Right kidney (tissue), 1 donor: Measurements from ENCODE around the gene PLCH1.

Source experiments
- DNase-seq: peaks from one replicate; pipeline ENCODE4 v3.0.0-alpha.2; 2016

The PLCH1 gene

DNA sequence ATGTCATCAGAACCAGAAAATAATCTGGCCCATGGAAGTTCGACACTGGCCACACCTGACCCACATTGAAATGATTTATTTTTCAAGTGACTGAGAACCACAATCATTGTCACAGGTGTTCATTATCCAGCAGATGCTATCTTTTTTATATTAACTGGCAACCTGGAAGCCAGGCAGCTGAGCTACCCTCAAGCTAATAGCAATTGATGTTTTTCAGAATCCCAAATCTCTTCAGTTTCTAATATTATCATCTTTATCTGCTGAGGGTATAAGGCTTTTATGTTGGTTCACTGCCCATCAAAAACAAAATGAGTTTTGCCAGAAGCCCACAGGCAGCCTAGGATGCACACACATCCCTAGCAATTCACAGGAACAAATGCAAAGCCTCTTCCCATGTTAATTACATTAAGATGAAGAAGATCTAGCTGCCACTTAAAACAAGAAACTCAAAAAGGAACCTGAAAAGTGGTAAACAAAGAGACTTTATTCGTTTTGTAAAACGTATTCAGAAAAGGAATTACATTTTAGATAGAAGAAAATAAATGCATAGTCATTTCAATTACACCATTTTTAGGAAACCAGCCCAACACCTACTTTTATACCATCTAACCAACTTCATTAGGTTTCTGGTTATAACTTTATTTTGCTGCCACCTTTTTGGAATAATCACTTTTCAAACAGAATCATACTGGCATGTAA is 410.5 kb downstream of the PLCH1 start:
- DNase-seq = no peak

DNA sequence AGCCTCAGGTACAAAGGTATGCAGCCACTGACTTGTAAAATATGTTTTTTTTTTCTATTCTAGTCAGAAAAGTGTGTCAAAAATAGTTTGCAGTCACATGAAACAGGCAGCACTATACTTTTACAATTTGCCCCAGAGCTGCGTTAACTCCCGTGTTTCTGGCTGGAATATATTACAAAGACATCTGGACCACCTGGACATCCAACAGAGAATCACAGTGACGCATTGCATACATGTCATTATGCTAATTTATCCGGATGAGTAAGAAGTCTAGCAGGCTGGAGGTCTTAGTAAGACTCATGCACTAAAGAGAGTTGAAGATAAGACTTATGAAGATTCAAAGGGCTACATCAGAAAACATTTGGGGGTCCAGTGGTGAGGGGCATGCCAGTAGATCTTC is 412.2 kb downstream of the PLCH1 start:
- no peak for DNase-seq

DNA sequence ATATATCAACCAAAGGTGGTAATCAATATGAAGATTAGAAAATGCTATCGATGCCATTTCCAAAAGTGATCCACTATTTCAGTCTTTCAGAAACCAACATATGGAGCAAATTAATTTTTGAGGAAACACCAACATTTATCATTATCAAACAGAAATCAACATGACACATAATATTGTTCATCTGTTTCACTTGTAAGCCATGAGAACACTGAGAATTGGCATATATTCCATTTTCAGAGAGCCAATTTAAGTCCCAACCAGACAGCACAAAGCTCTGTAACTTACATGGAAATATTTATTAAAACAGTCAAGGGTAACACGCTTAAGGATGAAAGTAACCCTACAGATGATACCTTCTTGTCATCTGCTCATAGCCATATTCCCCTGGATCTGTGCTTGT is 413.8 kb downstream of the PLCH1 start:
- DNase-seq = no peak

DNA sequence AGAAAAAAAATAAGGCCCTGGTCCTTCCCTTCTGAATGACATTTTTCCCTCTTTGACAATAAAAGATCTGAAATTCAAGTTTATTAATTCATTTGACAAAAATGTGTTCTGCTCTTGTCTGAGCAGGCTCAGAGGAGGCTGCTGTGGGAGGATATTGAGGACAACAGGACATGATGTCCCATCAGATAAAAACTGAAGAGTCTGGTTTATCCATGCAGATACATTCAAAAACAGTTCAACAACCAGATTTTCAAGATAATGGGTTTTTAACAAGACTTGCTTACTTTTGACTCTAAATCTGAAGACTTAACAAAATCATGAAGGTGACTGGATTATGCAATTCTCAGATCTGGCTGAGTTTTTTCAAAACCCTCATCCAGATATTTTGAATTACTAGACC is 414.5 kb downstream of the PLCH1 start:
- no peak for DNase-seq

DNA sequence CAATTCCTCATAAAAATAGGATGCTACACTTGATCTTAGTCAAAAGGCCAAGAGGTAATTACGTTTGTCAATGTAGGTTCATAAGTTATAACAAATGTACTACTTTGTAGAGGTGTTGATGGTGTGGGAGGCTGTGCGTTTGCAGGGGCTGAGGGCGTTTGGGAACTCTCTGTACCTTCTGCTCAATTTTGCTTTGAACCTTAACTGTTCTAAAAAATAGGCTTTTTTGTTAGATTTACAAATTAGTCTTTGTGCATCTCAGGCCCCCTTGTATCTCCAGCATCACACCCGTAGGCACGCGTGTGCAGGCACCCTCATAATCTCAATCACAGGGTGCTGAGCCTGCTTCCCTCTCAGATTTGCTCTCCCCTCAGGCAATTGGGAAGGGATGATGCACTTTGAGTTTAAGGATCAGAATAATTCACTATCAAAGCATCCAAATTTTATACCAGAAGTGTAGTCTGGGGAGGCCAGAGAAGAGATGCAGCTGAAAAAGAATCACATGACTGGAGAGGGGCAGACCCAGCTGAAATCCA is 415.3 kb downstream of the PLCH1 start:
- DNase-seq = no peak

DNA sequence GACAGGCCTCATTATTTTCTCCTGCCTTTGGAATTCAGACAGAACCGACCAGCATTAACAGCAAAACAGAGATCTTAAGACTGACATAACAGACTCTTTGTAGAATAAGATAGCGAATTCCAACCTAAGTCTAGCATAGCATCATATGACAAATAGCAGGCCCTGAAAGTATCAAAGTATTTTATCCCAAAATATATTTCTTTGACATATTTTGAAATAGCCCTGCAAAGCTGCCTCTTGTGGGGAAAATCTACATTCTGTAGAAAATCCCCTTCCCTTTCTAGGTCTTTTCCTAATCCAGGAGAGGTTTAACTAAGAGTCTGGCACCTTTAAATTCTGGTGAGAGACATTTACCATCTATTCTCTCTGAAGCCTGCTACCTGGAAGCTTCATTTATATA is 417.0 kb downstream of the PLCH1 start:
- no peak for DNase-seq

DNA sequence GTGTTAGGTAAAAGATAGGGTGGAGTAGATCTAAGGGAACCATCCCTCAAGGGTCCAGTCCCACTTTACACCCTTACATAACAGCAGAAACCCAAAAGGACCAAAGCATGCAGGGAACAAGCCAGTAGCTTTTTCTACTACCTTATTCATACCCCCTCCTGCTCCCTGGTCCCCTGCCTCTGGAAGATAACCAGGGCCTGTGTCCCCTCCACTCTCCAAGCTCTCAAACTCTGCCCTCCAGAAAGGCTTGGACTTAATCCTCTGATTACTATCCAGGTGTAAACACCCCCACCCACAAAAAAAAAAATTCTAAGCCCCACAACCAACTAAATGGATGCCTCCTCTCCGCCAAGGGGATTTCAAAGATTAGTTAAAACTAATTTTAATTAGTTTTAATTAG is 417.4 kb downstream of the PLCH1 start:
- no peak for DNase-seq

DNA sequence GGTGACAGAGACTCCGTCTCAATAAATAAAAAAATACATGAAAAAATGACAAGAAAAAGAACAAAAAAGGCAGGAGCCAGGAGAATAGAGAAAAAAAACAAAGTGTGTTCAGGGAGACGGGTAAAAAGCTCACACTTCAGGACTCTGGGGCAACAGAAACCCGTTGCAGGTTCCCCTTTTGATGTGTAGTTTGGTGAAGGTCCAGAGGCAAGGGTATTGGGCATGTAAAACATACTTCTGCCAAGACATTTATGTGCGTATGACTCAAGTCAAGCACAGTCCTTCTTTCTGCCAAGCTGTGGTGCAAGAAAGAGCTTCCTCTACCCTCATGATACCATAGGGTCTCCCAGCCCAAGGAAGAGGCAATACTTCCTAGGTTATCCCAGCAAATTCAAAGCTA is 418.0 kb downstream of the PLCH1 start:
- no peak for DNase-seq

DNA sequence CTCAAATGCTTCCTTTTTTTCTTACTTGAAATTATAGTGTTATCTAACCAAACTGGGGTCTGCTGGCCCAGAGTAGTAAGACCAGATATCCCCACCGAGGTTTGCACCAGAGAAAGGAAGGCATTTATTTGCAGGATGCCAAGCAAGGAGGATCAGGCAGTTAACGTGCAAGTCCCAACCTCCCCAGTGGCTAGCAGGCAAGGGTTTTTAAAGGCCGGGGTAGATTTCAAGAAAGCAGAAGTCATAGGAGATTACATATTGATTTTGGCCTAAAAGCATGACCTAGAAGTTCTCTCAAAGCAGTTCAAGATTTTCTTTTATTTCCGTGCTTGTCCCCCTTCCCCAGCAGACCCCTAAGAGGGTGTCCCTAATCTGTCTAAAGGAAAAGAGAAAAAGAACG is 418.6 kb downstream of the PLCH1 start:
- DNase-seq = no peak
